HepG2 (cell line): ENCODE data around the gene PFAS. TPM values are rescaled to one million over a fixed set of nuclear protein-coding genes. Genes with fewer than 3 reads are reported as not detected.

Experiments
- AGO1 ChIP-seq: fragments of 200-400 bp; formaldehyde crosslinking; IDR thresholded peaks from 2 replicates; pipeline ENCODE4 v1.6.1; 2017; ENCODE audit warnings: mild to moderate bottlenecking, low read depth, low read length, moderate library complexity; ENCODE audit not compliant: poor library complexity, severe bottlenecking
- CTCF ChIP-seq: sonication (generic); formaldehyde crosslinking; IDR thresholded peaks from 2 replicates; pipeline ENCODE4 v1.5.0; 2020; ENCODE audit warnings: mild to moderate bottlenecking, missing genetic modification reagents, moderate library complexity
- E2F2 ChIP-seq: sonication (generic); formaldehyde crosslinking; IDR thresholded peaks from 2 replicates; pipeline ENCODE4 v1.4.0; 2020; ENCODE audit warnings: missing genetic modification reagents, borderline replicate concordance
- EHMT2 ChIP-seq: fragments of 200-600 bp; sonication (generic); IDR thresholded peaks from 2 replicates; pipeline ENCODE4 v1.7.0; 2017; ENCODE audit warnings: antibody characterized with exemption, low read depth, low read length, borderline replicate concordance
- HNF1B ChIP-seq: sonication (generic); formaldehyde crosslinking; IDR thresholded peaks from 2 replicates; pipeline ENCODE4 v1.5.1; 2020; ENCODE audit warnings: mild to moderate bottlenecking, moderate library complexity, missing genetic modification reagents
- IRX3 ChIP-seq: sonication (generic); formaldehyde crosslinking; IDR thresholded peaks from 2 replicates; pipeline ENCODE4 v1.8.1; 2023; ENCODE audit warnings: mild to moderate bottlenecking, low read depth, missing genetic modification reagents, borderline replicate concordance
- NFIC ChIP-seq: IDR thresholded peaks from 2 replicates; pipeline ENCODE4 v1.6.1; 2012; ENCODE audit warnings: mild to moderate bottlenecking, low read length, inconsistent platforms
- PTBP1 ChIP-seq: fragments of 200-400 bp; formaldehyde crosslinking; IDR thresholded peaks from 2 replicates; pipeline ENCODE4 v1.6.1; 2018; ENCODE audit warnings: low read length, low read depth; ENCODE audit not compliant: poor library complexity, severe bottlenecking
- SALL1 ChIP-seq: sonication (generic); formaldehyde crosslinking; IDR thresholded peaks from 2 replicates; pipeline ENCODE4 v1.8.0; 2022; ENCODE audit warnings: mild to moderate bottlenecking, missing genetic modification reagents
- TBX2 ChIP-seq: sonication (generic); formaldehyde crosslinking; IDR thresholded peaks from 2 replicates; pipeline ENCODE4 v1.5.0; 2020; ENCODE audit warnings: missing genetic modification reagents, mild to moderate bottlenecking, borderline replicate concordance
- TEAD3 ChIP-seq: optimal IDR thresholded peaks from 2 replicates; pipeline ENCODE3; 2016; ENCODE audit warnings: borderline replicate concordance
- THRA ChIP-seq: sonication (generic); formaldehyde crosslinking; IDR thresholded peaks from 2 replicates; pipeline ENCODE4 v1.4.0; 2020; ENCODE audit warnings: missing genetic modification reagents, borderline replicate concordance
- YY1 ChIP-seq: IDR thresholded peaks from 2 replicates; pipeline ENCODE4 v1.6.1; 2011; ENCODE audit warnings: low read length, low read depth, moderate library complexity, mild to moderate bottlenecking; ENCODE audit not compliant: insufficient read depth, insufficient replicate concordance
- ZIK1 ChIP-seq: sonication (generic); formaldehyde crosslinking; IDR thresholded peaks from 2 replicates; pipeline ENCODE4 v1.5.0; 2020; ENCODE audit warnings: mild to moderate bottlenecking, low read depth, missing genetic modification reagents, borderline replicate concordance
- ZNF121 ChIP-seq: sonication (generic); formaldehyde crosslinking; IDR thresholded peaks from 2 replicates; pipeline ENCODE4 v1.5.0; 2020; ENCODE audit warnings: mild to moderate bottlenecking, missing genetic modification reagents
- ZNF501 ChIP-seq: sonication (generic); formaldehyde crosslinking; IDR thresholded peaks from 2 replicates; pipeline ENCODE4 v1.5.1; 2020; ENCODE audit warnings: mild to moderate bottlenecking, moderate library complexity, missing genetic modification reagents
- ZNF567 ChIP-seq: sonication (generic); formaldehyde crosslinking; IDR thresholded peaks from 2 replicates; pipeline ENCODE4 v1.8.1; 2023; ENCODE audit warnings: mild to moderate bottlenecking, missing genetic modification reagents, borderline replicate concordance
- ZNF644 ChIP-seq: IDR thresholded peaks from 2 replicates; pipeline ENCODE4 v1.6.1; 2016; ENCODE audit warnings: low read depth
- ZNF816 ChIP-seq: sonication (generic); formaldehyde crosslinking; IDR thresholded peaks from 2 replicates; pipeline ENCODE4 v1.8.0; 2022; ENCODE audit warnings: missing genetic modification reagents, mild to moderate bottlenecking, borderline replicate concordance
- polyA plus RNA-seq, 8 experiments: library from polyadenylated mRNA; depleted of rRNA in 3 of 8; stranded (reverse) in 7 of 8; unstranded in 1 of 8; fragments of >200 nt; fragmentation: Illumina TruSeq in 4 of 8; extraction: Trizol in 4 of 8; gene quantifications; 2 replicates each; pipeline versions ENCODE4 v1.2.1 to v1.2.3, GENCODE V29; 2011 to 2016; ENCODE audit warnings: low read depth in 4 of 8, missing spikeins in 1 of 8, mixed read lengths in 1 of 8; ENCODE audit not compliant: insufficient read depth in 1 of 8
- total RNA-seq, 5 experiments: library from RNA; depleted of rRNA; stranded (reverse); fragments of >200 nt; fragmentation: Illumina TruSeq; extraction: Trizol; gene quantifications; 2 replicates each; pipeline ENCODE4 v1.2.3, GENCODE V29; 2016; ENCODE audit warnings: low read depth in 1 of 5

The PFAS gene
- total and polyA plus RNA-seq, 2 of the 13 experiments (the other 11 are each of a cell fraction or from before 2014, with no cell fraction given): 49.4 to 58.2 TPM

- peak; percentile 60; the same call in 1 of the 2 replicates for TF ChIP-seq HNF1B (CRISPR knock-in tag)
- TF ChIP-seq PTBP1: no peak
- peak; percentile 65 for TF ChIP-seq TEAD3 (CRISPR knock-in tag)
- TF ChIP-seq SALL1 (CRISPR knock-in tag): peak; percentile 52; the same call in 1 of the 2 replicates
- no peak; the same call in 1 of the 2 replicates for TF ChIP-seq ZNF501 (CRISPR knock-in tag)
- TF ChIP-seq CTCF: peak; percentile 93
- TF ChIP-seq YY1: peak; percentile 27
- TF ChIP-seq ZIK1: no peak
- TF ChIP-seq IRX3: no peak
- peak; percentile 50; the same call in 1 of the 2 replicates for TF ChIP-seq THRA (CRISPR knock-in tag)
- no peak for TF ChIP-seq NFIC
- TF ChIP-seq E2F2 (CRISPR knock-in tag): no peak
- no peak for TF ChIP-seq ZNF816 (CRISPR knock-in tag)
- TF ChIP-seq EHMT2: no peak
- no peak for TF ChIP-seq ZNF567 (CRISPR knock-in tag)
- TF ChIP-seq ZNF644 (CRISPR knock-in tag): no peak
- TF ChIP-seq ZNF121 (CRISPR knock-in tag): no peak
- TF ChIP-seq TBX2 (CRISPR knock-in tag): no peak
- no peak for TF ChIP-seq AGO1
Measured at GRCh38 chr17:8300627-8301242, 51.6 kb downstream of the PFAS start (continued).
